Posterior vena cava (tissue), 2 donors: ENCODE results near the gene ITGB2. TPM values are rescaled to one million over a fixed set of nuclear protein-coding genes. Genes with fewer than 3 reads are reported as not detected.

Experiments used
- DNase-seq: peaks from one replicate; pipeline ENCODE4 v3.0.0-alpha.2; 2020; ENCODE audit warnings: low spot score
- intact Hi-C, 2 donors: fragments of 100-400 bp; cut with DNase I; formaldehyde crosslinking; loops; one replicate each; pipeline versions ENCODE4 v1.14.1 to v1.14.2; 2022 to 2023
- long read RNA-seq, 2 donors: library from polyadenylated mRNA; unstranded; transcript quantifications; one replicate each; pipeline ENCODE4 v2.0.0, GENCODE V29; 2020 to 2021
- total RNA-seq, 2 donors: library from RNA; stranded (reverse); fragmentation: NEBNext Ultra II Directional; extraction: Animal tissue kit (Norgen Biotek cat#: 25700); gene quantifications; one replicate each; pipeline ENCODE4 v1.2.1, GENCODE V29; 2021
- donor health status: DM: yes; HTN: yes; CAD: no.
- donor health status: DM: yes; HTN: yes; CAD: no.

ITGB2 gene
- 100 to 1,000 TPM in 1 of 2 donors, 10 to 100 TPM in 1; 47.9 to 122 TPM for total RNA-seq
- long read RNA-seq, donor 1, transcript ITGB2-201 (16 exons, 2,955 nt), result major isoform, 9 of 38 reads
- long read RNA-seq, donor 1, partial matches to known transcripts, result 22 of 38 reads
- long read RNA-seq, donor 1, other reads (novel, unspliced or antisense), result 6 of 38 reads
- long read RNA-seq, donor 2, transcript ITGB2-201 (16 exons, 2,955 nt), result major isoform, 14 of 30 reads
- long read RNA-seq, donor 2, partial matches to known transcripts, result 11 of 30 reads
- long read RNA-seq, donor 2, other reads (novel, unspliced or antisense), result 3 of 30 reads

DNA sequence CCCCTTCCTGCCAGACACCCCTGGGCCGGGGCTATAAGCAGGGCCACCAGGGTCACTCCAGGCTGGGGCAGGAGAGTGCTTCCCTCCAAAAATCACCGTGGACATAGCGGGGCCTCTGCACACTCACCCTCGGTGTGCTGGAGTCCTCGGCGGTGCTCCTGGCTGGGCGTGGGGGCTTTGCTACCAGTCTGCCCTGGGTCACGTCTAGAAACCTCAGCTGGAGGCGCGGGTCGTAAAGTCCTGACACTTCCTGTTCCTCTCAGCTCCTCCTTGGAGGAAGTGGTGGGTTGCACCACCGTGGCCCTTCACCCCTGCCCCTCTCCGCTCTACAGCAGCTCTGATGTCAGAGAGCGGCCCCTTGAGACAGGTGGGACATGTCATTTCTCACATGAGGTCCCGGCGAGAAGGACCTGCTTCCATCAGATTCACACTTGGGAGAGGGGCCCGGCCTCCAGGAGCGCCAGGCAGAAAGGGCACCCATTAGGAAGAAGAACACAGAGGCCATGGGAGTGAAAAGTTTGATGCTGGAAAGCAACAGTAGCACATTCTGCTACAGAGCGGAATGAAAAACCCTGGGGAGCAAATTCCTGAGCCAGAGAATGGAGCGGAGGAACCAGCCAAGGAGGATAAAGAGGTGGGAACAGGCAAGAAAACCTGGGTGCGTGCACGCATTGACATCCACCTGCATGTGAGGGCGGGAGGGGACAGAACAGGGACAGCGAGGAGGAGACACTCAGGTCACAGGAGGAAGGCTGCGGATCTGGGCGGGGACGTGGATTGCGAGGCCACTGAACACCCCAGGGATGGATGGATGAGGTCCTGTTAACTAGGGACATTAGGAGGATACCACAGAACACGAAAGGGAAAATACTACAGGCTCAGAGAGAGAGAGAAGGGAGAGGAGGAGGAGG, at the start of gene ITGB2:
ITGB2 (minus strand) TSS at position 206 of the 911 bp plus-strand sequence. CDS start 10,117 bp downstream, outside the sequence.
- intact Hi-C loops, result loop anchor here in 1 of 2 donors (10.0 kb wide), 2 partner anchors 46 to 616 kb away; partner anchors contain the start of genes PFKL and PTTG1IP
- DNase-seq, result no peak

DNA sequence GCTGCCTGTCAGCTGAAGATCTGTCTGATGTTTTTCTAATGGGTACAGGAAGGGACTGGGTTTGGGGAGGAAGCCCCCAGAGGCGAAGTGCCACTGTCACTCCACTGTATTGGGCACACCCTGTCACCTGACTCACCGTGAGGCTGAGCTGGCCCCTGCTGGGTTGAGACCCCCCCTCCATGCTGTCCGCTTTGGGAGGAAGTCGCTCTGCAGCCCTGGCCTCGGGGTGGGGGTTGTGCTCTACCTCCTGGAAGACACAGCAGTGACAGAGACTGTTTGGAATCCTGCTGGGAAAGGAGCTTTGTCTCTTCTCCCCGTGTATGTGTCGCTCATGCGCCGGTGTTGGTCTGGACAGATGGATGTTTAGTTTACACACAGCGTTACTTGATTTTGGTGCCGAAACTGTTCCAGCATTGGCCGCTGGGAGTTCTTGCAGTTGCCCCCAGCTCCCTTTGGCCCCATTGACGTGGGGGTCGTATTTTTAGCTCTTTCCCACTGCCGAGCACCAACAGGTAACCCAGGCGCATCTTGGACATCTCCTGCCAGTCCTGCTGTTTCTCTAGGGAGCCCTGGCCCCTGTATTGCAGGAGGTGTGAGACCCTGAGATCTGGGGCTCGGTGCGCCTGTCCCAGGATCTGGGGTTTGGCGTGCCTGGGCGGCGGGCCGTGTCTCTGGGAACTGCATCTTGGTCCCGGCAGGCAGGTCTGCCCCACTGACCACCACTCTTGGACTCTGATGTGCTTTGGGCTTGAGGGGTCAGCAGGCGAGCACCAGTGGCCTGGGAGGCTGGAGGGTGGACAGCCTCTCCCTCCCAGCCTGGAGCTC, 49.4 kb upstream of the ITGB2 start:
- intact Hi-C loops, result loop anchor here in 1 of 2 donors (5.0 kb wide), 1 partner anchor 62 kb away; no protein-coding TSS in a partner anchor
- DNase-seq, result no peak

DNA sequence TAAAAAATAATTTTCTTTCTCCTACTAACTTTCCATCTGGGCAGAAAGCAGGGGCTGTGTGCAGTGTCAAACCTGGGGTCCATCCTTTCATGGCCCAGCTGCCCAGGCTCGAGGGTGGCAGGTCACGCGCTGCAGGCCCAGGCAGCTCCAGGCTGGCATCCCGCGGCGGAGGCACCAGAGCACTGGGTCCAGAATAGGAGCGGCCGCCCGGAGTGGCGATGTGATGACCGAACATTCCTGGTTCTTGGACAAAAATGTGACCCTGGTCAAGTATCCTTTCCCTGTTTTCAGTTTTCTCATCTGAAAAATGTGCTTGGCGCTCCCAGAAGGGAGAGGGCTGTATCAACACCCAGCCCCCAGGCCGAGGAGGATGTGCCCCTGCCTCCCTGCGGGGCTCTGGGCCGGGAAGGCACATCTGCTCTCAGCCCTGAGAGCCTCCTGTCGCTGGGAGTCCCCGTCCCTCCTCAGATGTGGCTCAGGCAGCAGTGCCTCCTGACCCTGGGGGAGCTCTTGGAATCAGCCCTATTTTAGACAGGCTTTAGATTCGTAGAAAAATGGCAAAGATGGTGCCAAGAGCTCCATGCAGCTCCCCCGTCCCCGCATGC, 48.5 kb upstream of the ITGB2 start:
- intact Hi-C loops, result loop anchor here in 1 of 2 donors (5.0 kb wide), 1 partner anchor 63 kb away; no protein-coding TSS in a partner anchor
- DNase-seq, result no peak

DNA sequence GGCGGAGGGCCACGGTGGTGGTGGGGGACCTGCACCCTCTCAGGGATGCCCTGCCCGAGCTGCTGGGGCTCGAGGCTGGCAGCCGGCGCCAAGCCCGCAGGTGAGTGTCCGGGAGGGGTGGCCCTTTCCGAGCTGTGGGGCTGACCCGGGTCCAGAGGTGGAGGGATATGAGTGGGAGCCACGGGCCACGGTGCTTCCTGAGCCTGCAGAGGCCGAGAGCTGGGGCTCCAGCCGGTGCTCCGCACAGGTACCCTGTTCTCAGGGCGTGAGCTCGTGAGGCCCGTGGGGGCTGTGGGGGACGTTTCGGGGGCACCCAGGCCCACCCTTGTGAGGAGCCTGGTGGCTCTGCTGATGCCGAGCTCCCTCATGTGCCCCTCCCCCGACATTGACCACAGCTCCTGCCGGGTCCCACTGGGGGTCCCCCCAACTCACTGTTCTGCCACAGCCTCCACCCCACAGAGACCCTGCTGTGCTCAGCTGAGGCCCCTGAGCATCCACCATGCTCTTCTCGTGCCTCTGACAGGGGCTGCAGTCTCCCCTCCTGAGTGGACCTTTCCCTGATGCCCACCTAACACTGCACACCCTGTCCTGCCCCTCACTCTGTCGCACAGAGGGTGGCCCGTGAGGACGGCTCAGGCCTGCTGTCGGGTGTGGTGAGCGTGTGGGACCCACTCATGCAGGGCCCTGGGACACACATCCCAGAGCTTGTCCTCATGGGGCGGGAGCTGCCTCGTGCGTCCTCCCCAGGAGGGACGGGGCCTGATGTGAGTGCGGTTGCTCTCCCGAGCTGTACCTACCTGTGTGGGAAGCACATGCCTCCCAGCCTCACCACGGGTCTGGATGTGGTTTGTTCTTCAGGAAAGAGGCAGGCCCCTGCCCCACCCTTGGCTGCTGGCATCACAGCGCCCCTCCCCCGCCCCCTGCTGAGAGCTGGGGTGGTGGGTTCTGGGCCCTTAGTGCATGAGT, 46.7 kb upstream of the ITGB2 start:
- no peak for DNase-seq
- intact Hi-C loops, result loop anchor here in 1 of 2 donors (5.0 kb wide), 1 partner anchor 65 kb away; no protein-coding TSS in a partner anchor

DNA sequence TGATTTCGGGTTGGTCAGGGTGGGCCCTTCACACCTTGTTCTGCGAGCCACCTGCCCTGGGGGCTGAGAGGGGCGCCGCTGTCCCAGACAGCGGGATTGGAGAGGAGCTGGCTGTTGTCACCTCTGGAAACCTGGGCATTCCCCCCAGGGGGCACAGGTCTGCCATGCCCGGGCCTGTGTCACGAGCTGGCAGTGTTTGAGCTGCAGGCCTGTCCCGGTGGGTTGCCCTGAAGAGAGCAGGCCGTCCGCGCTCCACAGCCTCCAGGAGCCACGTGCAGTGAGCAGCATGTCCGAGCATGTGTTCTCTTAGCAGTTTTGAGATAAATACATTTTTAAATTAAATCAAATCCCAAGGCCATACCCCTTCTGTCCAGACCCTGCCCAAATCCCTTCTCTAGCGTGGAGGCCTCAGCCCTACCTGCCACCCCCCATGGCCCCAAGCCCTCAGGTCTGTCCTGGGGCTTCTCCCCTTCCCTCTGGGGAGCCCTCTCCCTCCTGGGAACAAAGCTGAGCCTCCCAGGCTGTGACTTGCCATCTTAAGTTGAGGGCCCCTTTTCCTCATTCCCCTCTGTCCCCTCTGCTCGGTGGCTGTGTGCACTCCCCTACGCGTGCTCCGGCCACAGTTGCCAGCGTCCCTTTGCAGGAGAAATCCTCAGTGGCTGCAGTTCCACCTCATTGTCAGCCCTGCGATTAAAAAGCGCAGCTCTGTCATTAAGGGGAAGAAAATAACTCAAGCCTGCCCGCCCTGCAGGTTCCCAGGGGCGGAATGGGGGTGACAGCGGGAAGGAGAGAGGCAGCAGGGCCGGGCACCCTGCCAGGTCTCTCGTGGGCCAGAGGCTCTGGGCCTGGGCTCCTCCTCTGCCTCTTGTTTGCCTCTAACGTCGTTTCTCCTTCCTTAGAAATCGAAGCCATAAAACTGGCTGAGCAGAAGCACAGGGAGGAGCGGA, 45.7 kb upstream of the ITGB2 start:
- intact Hi-C loops, result loop anchor here in 1 of 2 donors (5.0 kb wide), 1 partner anchor 66 kb away; no protein-coding TSS in a partner anchor
- DNase-seq, result peak; percentile 91

DNA sequence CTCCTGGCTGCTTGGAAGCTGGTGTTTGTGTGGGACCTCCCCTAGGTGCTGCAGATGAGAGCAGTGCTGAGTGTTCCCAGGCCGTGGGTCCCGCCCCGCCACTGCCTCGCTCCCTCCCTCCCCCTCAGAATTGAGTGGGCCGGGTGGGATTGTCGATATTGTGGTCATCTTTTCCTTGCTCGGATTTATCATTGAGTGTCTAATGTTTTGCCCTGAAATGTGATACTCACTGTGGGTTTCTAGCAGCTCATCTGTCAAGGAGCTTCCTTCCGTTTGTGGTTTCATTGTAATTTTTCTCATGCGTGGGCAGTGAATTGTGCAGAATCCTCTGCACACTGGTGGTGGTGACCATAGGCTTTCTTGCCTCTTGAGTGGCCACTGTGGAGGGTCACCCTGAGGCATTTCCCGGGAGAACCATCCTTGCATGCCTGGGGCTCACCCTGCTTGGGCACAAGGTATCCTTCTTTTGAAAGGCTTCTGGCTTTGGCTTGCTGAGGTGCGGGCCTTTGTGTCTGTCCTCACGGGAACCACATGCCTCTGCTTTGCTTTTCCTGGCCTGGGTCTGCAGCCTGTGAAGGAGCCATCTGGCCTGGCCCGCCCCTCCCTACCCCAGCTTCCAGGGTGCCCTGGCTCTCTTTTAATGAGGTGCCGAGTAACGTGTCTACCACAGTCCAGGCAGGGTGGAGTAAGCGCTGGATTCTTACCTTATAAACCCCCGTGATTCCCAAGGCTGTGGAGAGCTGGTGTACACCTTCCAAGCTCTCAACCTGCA, 44.7 kb upstream of the ITGB2 start:
- no peak for DNase-seq
- intact Hi-C loops, result loop anchor here in 1 of 2 donors (5.0 kb wide), 1 partner anchor 67 kb away; no protein-coding TSS in a partner anchor

DNA sequence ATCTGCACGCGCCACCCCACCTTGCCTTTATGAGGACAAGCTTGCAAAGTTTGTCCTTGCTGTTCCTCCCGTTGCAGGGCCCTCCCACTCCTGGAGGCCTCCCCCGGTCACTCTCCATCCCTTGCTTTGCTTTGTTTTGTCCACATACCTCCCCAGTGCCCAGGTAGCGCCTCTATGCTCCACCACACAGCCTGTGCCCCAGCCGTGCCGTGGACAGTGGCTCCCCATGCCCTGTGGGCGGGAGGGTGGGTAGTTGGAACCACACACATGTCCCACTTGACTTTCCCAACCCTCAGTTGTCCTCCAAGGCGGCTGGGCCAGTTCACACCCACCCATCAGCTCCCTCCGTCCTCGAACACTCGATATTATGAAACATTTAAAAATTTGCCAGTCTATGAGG, 43.7 kb upstream of the ITGB2 start:
- DNase-seq, result no peak
- intact Hi-C loops, result no loop called here

DNA sequence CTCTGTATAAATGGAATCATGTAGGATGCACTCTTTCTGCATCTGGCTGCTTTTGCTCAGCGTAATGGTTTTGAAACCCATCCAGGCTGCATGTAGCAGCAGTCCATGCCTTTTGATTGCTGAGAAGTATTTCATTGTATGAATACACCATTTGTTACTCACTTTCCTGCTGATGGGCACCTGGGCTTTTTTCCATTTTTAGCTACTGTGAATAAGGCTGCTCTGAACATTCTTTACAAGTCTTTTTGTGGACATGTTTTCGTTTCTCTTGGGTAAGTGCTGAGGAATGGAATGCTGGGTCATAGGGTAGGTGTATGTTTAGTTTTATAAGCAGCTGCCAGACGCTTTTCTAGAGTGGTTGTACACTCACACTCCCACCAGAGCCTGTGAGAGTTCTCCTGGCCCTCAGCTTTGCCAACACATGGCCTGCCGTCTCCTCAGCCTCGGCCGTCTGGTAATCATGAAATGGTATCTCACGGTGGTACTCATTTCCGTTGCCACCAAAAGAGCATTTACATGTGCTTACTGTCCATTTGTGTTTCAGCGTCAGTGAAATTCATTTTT, 41.8 kb upstream of the ITGB2 start:
- no peak for DNase-seq
- intact Hi-C loops, result no loop called here

DNA sequence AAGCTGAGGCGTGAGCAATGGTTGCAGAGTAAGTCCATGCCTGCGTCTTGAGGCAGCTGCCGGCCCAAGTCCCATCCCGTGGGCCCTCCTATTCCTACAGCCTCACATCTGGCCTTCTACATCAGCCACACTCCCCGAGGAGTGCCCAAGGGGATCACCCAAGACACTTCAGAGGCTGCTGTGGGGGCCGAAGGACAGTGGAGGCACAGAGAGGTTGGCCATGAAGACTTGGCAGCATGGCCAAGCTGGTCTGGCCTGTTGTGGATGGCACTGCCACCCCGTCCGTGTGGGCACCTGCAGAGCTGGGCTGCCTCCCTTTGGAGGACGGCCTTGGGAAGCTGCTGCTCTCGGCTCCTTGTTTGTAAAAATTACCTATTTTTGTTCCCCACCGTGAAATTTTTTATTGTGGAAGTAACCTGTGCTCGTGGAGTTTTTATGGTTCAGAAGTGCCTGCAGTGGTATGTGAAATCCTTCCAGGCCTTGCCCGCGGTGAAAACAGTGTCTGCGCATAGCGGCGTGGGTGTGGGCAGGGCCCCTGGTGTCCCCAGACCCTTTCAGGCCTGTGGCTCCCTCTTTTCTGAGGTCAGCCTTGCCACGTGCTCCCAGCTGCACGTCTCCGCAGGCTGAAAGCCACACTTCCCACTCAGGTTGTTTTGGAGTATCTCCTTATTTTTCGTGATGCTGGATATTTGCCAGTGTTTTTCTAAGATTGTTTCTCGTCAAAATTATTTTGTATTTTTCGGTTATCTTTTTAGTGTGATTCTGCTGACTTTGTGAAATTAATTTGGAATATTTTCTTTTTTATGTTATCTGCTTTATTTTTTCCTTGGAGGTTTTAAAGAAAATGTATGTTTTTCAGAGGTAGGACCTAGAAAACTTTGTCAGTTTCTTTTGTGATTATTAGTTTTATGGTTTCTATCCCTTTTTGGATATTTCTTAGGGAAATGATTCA, 39.7 kb upstream of the ITGB2 start:
- intact Hi-C loops, result no loop called here
- DNase-seq, result no peak

DNA sequence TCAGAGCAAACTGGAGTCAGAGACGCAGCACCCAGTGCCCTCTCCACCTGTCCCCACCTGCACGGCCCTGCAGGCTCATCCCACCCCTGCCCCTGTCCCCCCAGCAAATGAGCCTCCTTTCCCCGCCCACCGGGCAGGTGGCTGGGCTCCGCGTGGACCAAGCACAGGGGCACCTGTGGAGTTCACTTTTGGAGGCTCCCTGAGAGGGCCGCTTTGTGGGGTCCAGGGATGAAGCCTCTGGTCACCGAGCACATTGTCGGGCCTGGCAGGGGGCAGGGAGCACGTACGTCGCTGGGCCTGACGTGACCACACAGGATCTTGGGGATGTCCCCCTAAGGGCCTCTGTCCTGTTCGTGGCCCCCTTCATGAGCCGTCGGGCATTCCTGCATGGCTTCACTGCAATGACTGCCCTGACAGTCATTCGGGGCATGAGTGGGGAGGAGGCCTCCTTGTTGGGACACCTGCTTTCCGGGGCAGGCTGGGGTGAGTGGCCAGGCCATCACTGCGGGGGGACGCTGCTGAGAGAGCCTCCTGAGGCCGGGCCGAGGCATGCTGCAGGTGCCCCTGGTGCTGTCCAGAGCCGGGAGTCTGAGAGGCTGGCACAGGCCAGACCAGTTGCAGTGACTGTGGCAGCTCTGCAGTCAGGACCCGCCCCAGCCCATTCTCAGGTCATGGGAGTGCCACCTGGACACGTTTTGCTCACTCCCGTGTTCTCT, 38.8 kb upstream of the ITGB2 start:
- DNase-seq, result no peak
- intact Hi-C loops, result no loop called here

DNA sequence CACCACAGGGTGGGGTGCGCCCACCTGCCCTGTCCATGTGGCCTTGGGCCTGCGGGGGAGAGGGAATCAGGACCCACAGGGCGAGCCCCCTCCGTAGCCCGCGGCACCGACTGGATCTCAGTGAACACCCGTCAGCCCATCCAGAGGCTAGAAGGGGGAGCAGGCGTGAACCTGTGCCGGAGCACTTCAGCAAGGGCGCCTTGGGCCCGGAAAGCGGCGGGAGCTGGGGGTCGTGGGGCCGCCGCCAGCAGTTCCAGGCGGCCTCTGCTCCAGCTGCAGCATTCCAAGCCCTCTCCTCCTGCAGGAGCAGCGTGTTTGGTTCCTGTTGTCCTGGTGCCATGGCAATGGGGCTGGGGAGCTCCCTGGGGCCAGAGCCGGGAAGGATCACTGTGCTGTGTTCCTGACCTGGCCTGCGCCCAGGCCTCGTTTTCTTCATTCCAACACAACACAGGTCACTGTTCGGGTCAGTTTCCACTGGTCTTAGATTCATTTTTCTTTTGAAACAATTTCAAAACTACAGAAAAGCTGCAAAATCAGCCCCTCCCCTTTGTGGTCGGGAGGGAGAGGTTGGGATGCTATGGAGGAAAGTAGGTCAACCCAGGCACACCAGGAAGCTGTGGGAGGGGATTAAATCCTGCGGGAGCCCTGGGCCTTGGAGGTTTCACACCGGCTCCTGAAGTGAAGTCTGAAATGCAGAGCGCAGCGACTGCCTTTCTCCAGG, 37.9 kb upstream of the ITGB2 start:
- intact Hi-C loops, result no loop called here
- DNase-seq, result peak; percentile 96

DNA sequence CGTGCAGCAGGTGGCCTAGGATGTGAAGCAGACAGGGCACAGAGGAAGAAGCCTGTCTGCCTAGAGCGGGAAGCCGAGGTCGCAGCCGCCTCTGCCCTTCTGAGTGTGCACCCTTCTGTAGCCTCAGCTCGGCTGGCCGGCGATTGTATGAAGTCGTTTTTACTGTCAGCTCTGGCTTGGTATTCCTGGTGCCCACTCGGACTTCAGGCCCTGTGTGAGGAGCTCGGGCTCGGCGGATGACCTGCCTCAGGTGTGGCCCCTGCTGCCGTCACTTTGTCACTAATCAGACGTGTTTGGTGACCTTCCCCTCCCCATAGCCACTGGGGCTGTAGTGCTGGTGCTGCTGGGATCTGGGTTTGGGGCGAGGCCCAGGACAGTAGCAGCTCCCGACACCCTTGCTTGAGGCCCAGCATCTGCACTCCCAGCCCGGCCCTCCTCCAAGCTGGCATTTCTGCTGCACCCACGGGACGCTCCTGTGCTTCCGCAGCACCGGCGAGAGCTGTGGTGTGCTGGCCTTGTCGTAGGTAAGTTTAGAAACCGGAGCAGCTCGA, 37.3 kb upstream of the ITGB2 start:
- no peak for DNase-seq
- intact Hi-C loops, result no loop called here
